GM10266 (cell line): ENCODE measurements around the gene FASTK.

ENCODE experiments used
- DNase-seq: peaks from one replicate; pipeline ENCODE4 v3.0.0; 2012; ENCODE audit errors: extremely low spot score
- CTCF ChIP-seq: IDR thresholded peaks from 2 replicates; pipeline ENCODE4 v1.5.1; 2012; ENCODE audit warnings: mild to moderate bottlenecking, low read depth; ENCODE audit not compliant: control insufficient read depth, insufficient read depth; ENCODE audit errors: missing control alignments

FASTK gene

DNA sequence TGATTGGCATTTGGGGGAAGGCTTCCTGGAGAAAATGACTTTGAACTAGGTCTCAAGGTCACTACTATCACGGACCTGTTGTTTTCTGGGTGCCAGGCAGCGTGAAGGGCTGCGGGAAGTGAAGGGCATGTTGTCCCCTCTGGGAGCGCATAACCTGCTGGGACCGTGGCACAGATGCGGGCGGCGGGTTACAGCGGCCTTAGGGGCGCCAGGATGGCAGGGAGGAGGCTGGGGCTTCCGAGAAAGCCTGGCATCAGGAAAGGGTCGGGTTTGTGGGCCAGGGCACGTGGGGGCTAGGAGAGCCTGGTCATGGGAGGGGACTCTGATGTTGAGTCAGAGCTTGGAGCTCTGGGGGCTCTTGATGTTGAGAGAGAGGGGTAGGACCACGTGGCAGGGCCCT, 15.1 kb downstream of the FASTK start:
- TF ChIP-seq CTCF, result no peak

GRCh38 chr7:151064993-151065392, 15.6 kb downstream of the FASTK start:
- no peak for TF ChIP-seq CTCF
- DNase-seq, result no peak

More for the DNA sequence above, 15.1 kb downstream of the FASTK start:
- no peak for DNase-seq

- no peak for TF ChIP-seq CTCF
- DNase-seq, result no peak
These were observed 16.2 kb downstream of the FASTK start for GRCh38 chr7:151064454-151064853.

DNA sequence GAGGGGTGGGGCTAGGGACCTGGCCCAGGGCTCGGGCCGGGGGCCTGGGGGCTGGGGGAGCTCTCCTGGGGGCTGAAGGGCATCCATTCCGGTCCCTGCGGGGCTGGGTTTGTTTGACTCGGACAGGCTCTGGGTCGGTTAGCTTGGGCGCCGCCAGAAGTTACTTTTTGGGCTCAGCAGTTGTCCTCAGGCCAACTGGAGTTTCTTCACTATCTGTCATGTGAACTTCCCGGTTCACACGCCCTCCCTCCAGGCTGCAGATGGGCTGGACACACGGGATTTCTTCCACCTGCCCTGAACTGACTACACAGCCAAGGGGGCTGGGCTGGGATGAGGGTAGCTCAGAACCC, 17.4 kb downstream of the FASTK start:
- DNase-seq, result no peak
- TF ChIP-seq CTCF, result no peak

- DNase-seq, result no peak
- TF ChIP-seq CTCF, result no peak
These were observed 18.0 kb downstream of the FASTK start for GRCh38 chr7:151062399-151063211.

DNA sequence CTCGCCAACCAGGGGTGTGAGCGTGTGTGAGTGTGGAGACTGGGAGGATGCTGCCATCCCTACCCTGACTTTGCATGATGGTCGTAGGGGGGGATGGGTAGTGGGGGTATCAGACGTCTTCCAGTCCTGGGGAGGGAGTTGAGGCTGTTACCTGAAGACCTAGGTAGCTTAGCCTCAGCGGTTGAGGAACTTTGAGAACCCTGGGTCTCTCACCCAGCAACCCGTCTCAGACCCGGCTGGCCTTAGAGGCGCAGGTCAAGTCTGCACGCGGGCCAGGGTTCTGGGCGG, 18.6 kb downstream of the FASTK start:
- no peak for DNase-seq
- no peak for TF ChIP-seq CTCF

- TF ChIP-seq CTCF, result no peak
- DNase-seq, result no peak
These were observed 19.1 kb downstream of the FASTK start for GRCh38 chr7:151061213-151062110.
